Stomach (tissue), 4 donors: ENCODE measurements around the gene FAM83B.

Source experiments
- CTCF ChIP-seq, 7 experiments: fragments of 450-650 bp in 4 of 7; fragments of 200-600 bp in 3 of 7; sonication (generic) in 3 of 7; IDR thresholded peaks; one replicate each; pipeline ENCODE4 v1.5.1; 2016 to 2019; ENCODE audit warnings: antibody characterized with exemption in 7 of 7, control low read depth in 2 of 7, mild to moderate bottlenecking in 1 of 7
- EP300 ChIP-seq: sonication (generic); formaldehyde crosslinking; IDR thresholded peaks from one replicate; pipeline ENCODE4 v1.6.1; 2017; ENCODE audit warnings: antibody characterized with exemption

- TF ChIP-seq EP300, result no peak
- TF ChIP-seq CTCF (IDR thresholded peaks at IDR 0.05), result no peak
These were observed 27.0 kb downstream of the FAM83B start for GRCh38 chr6:54873599-54873998.
